Fibroblast of lung (primary cell): Measurements from ENCODE around the gene TMEM132E.
A peak's percentile ranks its signal among the peaks of the same experiment; 100 is the strongest.

Experiments
- CTCF ChIP-seq, 2 donors: IDR thresholded peaks in 1 of 2; conservative IDR thresholded peaks in 1 of 2; 1 replicate in 1 of 2; 2 replicates in 1 of 2; pipeline ENCODE4 v1.5.1; 2011 to 2012; ENCODE audit warnings: low read length in 2 of 2, control low read depth in 1 of 2, inconsistent platforms in 1 of 2, low read depth in 1 of 2, mild to moderate bottlenecking in 1 of 2
- EZH2 ChIP-seq: IDR thresholded peaks from 2 replicates; pipeline ENCODE4 v1.5.1; 2012; ENCODE audit warnings: low read length, control low read depth, mild to moderate bottlenecking; ENCODE audit errors: missing control alignments

DNA sequence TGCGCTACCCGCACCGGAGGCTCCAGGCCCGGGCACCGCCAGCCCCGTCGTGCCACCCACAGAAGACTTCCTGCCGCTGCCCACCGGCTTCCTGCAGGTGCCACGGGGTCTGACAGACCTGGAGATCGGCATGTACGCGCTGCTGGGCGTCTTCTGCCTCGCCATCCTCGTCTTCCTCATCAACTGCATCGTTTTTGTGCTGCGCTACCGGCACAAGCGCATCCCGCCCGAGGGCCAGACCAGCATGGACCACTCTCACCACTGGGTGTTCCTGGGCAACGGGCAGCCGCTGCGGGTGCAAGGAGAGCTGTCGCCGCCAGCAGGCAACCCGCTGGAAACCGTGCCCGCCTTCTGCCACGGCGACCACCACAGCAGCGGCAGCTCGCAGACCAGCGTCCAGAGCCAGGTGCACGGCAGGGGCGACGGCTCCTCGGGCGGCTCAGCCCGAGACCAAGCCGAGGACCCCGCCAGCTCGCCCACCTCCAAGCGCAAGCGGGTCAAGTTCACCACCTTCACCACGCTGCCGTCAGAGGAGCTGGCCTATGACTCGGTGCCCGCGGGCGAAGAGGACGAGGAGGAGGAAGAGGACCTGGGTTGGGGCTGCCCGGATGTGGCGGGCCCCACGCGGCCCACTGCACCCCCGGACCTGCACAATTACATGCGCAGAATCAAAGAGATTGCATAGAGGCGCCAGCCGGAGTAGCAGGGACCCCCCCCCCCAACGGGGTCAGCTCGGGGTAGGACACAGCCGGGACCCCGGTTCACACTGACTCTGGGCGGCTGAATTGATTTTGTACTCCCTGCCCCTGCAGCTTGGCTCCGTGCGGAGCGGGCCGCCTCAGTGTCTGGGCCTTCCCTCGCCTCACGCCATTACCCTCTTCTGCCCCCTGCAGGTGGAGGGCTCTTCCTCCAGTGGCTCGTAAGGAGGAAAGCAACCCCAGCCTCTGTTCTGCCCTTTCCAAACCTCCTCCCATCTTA, 58.5 kb downstream of the TMEM132E start:
- TF ChIP-seq CTCF (conservative IDR thresholded peaks at IDR 0.05 in 1 of 2, IDR thresholded peaks at IDR 0.05 in 1 of 2; ENCODE audit: low read depth in 1 of 2, low read length in 2 of 2): peak; percentile 76 to 91
- TF ChIP-seq EZH2: peak; percentile 29
